ENCODE results near the gene TRAPPC5. TPM values are rescaled to one million over a fixed set of nuclear protein-coding genes. Genes with fewer than 3 reads are reported as not detected.

The TRAPPC5 gene
- total RNA-seq, 1 experiment from 2014 or later: 317 TPM

DNA sequence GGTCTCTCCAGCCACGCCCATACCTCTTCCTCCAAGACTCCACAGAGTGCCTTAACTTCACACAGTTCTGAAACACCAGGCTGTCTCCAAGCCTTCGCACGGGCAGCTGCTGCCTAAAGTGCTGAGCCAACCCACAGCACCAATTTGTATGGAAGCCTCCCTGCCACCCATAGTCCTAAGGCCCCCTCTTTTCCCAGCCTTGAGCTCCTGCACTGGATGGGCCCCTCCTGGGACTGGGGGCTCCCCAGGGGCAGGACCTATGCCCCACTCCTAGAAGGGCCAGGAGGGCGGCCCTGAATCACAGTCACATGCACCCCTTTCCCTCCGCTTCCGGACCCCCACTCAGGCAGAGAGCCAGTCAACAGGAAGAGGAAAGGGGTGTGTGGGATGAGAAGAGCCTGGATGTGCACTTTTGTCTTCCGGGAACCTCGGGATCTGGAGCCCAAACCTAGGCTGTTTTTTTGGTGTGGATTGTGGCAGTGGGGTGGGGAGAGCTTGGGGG, 26.4 kb downstream of the TRAPPC5 start:
- ChIA-PET POLR2A (ENCODE audit: unreplicated experiment) (no interaction called here), CTCF (no interaction called here)
- Histone ChIP-seq H3K36me3 (ENCODE audit: low read depth, low read length) (no peaks in the 10 kb centered on the region), H2AFZ (ENCODE audit: low read length) (no peak overlapping the region), H3K4me3 (ENCODE audit: low read length) (no peak overlapping the region), H3K27ac (ENCODE audit: low read length) (no peak overlapping the region), H4K20me1 (ENCODE audit: low read length) (no peaks in the 10 kb centered on the region), H3K27me3 (ENCODE audit: low read length) (no peaks in the 10 kb centered on the region), H3F3A (ENCODE audit: low read length, unreplicated experiment) (no peaks in the 10 kb centered on the region), H3K9me2 (replicated peaks; ENCODE audit: low read length) (no peaks in the 10 kb centered on the region), H3K9ac (ENCODE audit: low read length) (no peak overlapping the region), H3K4me2 (ENCODE audit: low read length) (no peak overlapping the region), H3K4me1 (ENCODE audit: insufficient read depth, low read length) (no peaks in the 10 kb centered on the region), H3K79me2 (ENCODE audit: low read length) (no peaks in the 10 kb centered on the region), H3K9me3 (ENCODE audit: low read length) (no peaks in the 10 kb centered on the region)
- BruUV-seq (replicated peaks): no TSS peak
- TF ChIP-seq EZH2 (IDR thresholded peaks at IDR 0.05; ENCODE audit: low read length, unreplicated experiment) (no peak), EZH2phosphoT487 (IDR thresholded peaks at IDR 0.05; ENCODE audit: borderline replicate concordance, low read length) (no peak)
- TF ChIP-seq, protein P1, sequence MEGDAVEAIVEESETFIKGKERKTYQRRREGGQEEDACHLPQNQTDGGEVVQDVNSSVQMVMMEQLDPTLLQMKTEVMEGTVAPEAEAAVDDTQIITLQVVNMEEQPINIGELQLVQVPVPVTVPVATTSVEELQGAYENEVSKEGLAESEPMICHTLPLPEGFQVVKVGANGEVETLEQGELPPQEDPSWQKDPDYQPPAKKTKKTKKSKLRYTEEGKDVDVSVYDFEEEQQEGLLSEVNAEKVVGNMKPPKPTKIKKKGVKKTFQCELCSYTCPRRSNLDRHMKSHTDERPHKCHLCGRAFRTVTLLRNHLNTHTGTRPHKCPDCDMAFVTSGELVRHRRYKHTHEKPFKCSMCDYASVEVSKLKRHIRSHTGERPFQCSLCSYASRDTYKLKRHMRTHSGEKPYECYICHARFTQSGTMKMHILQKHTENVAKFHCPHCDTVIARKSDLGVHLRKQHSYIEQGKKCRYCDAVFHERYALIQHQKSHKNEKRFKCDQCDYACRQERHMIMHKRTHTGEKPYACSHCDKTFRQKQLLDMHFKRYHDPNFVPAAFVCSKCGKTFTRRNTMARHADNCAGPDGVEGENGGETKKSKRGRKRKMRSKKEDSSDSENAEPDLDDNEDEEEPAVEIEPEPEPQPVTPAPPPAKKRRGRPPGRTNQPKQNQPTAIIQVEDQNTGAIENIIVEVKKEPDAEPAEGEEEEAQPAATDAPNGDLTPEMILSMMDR (conservative IDR thresholded peaks at IDR 0.05; ENCODE audit: low read depth, low read length): no peak
- intact Hi-C loops (cut with micrococcal nuclease): no loop called here
- DNase-seq (no peak), ATAC-seq (no peak; the same call in 1 of the 2 replicates)

DNA sequence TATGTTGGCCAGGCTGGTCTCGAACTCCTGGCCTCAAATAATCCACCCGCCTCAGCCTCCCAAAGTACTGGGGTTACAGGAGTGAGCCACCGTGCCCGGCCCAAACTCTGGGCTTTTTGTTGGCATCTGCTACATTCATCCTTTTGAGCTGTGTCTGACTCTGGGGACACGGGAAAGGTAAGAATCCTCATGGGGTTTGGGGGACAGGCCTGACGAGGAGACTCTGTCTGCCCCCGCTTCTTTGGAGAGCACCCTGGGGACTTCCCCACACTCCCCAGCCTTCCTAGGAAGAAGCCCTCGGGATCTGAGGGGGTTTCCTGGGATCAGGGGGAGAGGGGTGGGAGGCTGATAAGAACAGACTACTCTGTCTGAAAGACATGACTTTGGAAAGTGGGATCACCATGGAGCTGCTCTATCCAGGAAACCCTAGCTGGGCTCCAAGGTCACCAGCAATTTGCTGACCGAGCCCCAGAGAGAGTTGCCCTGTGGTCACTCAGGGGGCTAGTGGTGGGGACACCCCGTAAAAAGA, 29.4 kb downstream of the TRAPPC5 start:
- H4K20me1 ChIP-seq (ENCODE audit: low read length): no peaks in the 10 kb centered on the region
- POLR2A ChIA-PET (ENCODE audit: unreplicated experiment): no interaction called here
- BruUV-seq (replicated peaks): no TSS peak
- H3K9me3 ChIP-seq (ENCODE audit: low read length): no peaks in the 10 kb centered on the region
- no peak overlapping the region for H3K4me3 ChIP-seq (ENCODE audit: low read length)
- H3F3A ChIP-seq (ENCODE audit: low read length, unreplicated experiment): no peaks in the 10 kb centered on the region
- no peaks in the 10 kb centered on the region for H3K4me1 ChIP-seq (ENCODE audit: insufficient read depth, low read length)
- CTCF ChIA-PET: no interaction called here
- no peaks in the 10 kb centered on the region for H3K79me2 ChIP-seq (ENCODE audit: low read length)
- TF ChIP-seq EZH2 (IDR thresholded peaks at IDR 0.05; ENCODE audit: low read length, unreplicated experiment): no peak
- TF ChIP-seq, protein P1 (conservative IDR thresholded peaks at IDR 0.05; ENCODE audit: low read depth, low read length): no peak
- TF ChIP-seq EZH2phosphoT487 (IDR thresholded peaks at IDR 0.05; ENCODE audit: borderline replicate concordance, low read length): no peak
- H3K9me2 ChIP-seq (replicated peaks; ENCODE audit: low read length): no peaks in the 10 kb centered on the region
- H2AFZ ChIP-seq (ENCODE audit: low read length): no peak overlapping the region
- intact Hi-C loops (cut with micrococcal nuclease): no loop called here
- no peak overlapping the region for H3K27ac ChIP-seq (ENCODE audit: low read length)
- DNase-seq (no peak), ATAC-seq (no peak)
- H3K4me2 ChIP-seq (ENCODE audit: low read length): no peak overlapping the region
- no peaks in the 10 kb centered on the region for H3K27me3 ChIP-seq (ENCODE audit: low read length)
- H3K9ac ChIP-seq (ENCODE audit: low read length): no peak overlapping the region
- H3K36me3 ChIP-seq (ENCODE audit: low read depth, low read length): no peaks in the 10 kb centered on the region

DNA sequence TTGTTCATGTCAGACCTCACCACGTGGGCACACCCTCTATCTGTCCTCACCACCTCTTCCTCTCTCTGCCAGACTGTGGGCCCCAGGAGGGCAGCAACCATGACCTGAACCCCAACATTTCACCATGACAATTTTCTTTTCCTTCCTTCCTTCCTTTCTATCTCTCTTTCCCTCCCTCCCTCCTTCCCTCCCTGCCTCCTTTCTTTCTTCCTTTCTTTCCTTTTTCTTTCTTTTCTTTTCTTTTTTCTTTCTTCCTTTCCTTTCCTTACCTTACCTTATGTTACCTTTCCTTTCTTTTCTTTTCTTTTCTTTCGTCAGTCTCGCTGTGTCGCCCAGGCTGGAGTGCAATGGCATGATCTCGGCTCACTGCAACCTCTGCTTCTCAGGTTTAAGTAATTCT, 30.0 kb downstream of the TRAPPC5 start:
- no peak overlapping the region for H3K27ac ChIP-seq (ENCODE audit: low read length)
- no peak overlapping the region for H2AFZ ChIP-seq (ENCODE audit: low read length)
- no TSS peak for BruUV-seq (replicated peaks)
- intact Hi-C loops (cut with micrococcal nuclease): no loop called here
- no peak overlapping the region for H3K9ac ChIP-seq (ENCODE audit: low read length)
- ChIA-PET POLR2A (ENCODE audit: unreplicated experiment) (no interaction called here), CTCF (no interaction called here)
- no peak overlapping the region for H3K4me2 ChIP-seq (ENCODE audit: low read length)
- no peaks in the 10 kb centered on the region for H3K9me2 ChIP-seq (replicated peaks; ENCODE audit: low read length)
- H3F3A ChIP-seq (ENCODE audit: low read length, unreplicated experiment): no peaks in the 10 kb centered on the region
- ATAC-seq (no peak), DNase-seq (no peak)
- no peaks in the 10 kb centered on the region for H3K36me3 ChIP-seq (ENCODE audit: low read depth, low read length)
- H3K4me1 ChIP-seq (ENCODE audit: insufficient read depth, low read length): no peaks in the 10 kb centered on the region
- no peaks in the 10 kb centered on the region for H3K9me3 ChIP-seq (ENCODE audit: low read length)
- no peaks in the 10 kb centered on the region for H3K27me3 ChIP-seq (ENCODE audit: low read length)
- no peak for TF ChIP-seq EZH2phosphoT487 (IDR thresholded peaks at IDR 0.05; ENCODE audit: borderline replicate concordance, low read length)
- no peak for TF ChIP-seq EZH2 (IDR thresholded peaks at IDR 0.05; ENCODE audit: low read length, unreplicated experiment)
- TF ChIP-seq, protein P1 (conservative IDR thresholded peaks at IDR 0.05; ENCODE audit: low read depth, low read length): no peak
- H3K79me2 ChIP-seq (ENCODE audit: low read length): no peaks in the 10 kb centered on the region
- H3K4me3 ChIP-seq (ENCODE audit: low read length): no peak overlapping the region
- H4K20me1 ChIP-seq (ENCODE audit: low read length): no peaks in the 10 kb centered on the region
